Measurements from ENCODE around the gene OR6B3. TPM values are rescaled to one million over a fixed set of nuclear protein-coding genes. Genes with fewer than 3 reads are reported as not detected.

OR6B3 gene
- total RNA-seq, 1 donor from 2014 or later, result not detected

DNA sequence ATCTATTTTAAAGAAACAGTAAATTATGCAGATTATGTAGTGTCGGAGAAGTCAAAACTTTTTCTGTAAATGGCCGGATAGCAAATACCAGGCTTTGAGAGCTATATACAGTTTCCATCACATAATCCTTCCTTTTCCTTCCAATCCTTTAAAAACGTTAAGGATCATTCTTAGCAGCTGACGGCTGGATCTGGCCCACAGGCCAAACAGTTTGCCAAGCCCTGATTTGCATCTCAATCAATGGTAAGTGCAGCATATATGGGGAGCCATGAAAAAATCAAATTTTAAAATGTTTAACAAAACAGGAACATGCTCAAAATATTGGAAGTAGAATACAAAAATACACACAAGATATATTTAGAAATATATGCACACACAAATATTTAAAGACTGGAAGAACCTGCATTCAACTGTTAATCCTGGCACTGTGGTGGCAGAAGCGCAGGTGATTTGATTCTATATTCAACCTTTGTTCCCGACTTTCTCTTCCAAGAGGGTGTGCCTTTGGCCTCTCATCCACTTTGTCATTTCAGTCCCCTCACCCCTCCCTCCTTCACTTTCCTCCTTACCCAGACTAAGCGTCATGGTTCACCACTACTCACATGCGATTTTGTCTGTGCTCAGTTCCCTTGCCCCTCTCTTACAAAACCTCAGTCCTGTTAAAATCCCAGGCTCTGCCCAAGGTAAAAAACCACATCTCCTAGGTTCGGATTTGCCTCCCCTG is 55.5 kb downstream of the OR6B3 start:
- H3K36me3 ChIP-seq, result peaks cover 72% of the 10 kb centered on the region
- TF ChIP-seq, protein P1, sequence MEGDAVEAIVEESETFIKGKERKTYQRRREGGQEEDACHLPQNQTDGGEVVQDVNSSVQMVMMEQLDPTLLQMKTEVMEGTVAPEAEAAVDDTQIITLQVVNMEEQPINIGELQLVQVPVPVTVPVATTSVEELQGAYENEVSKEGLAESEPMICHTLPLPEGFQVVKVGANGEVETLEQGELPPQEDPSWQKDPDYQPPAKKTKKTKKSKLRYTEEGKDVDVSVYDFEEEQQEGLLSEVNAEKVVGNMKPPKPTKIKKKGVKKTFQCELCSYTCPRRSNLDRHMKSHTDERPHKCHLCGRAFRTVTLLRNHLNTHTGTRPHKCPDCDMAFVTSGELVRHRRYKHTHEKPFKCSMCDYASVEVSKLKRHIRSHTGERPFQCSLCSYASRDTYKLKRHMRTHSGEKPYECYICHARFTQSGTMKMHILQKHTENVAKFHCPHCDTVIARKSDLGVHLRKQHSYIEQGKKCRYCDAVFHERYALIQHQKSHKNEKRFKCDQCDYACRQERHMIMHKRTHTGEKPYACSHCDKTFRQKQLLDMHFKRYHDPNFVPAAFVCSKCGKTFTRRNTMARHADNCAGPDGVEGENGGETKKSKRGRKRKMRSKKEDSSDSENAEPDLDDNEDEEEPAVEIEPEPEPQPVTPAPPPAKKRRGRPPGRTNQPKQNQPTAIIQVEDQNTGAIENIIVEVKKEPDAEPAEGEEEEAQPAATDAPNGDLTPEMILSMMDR (IDR thresholded peaks at IDR 0.05), result no peak
- intact Hi-C loops (cut with DNase I), result no loop called here
- H3K27me3 ChIP-seq (ENCODE audit: low read depth), result no peaks in the 10 kb centered on the region
- H3K27ac ChIP-seq, result no peak overlapping the region
- no peak for ATAC-seq
- H3K4me1 ChIP-seq, result no peaks in the 10 kb centered on the region
- no peaks in the 10 kb centered on the region for H3K9me3 ChIP-seq
- DNase-seq, result no peak
- no peak overlapping the region for H3K4me3 ChIP-seq

Other genes starting within 250 kb of the OR6B3 start
- gene NDUFA10, start 28.2 kb downstream of the OR6B3 start, total RNA-seq, result 92.2 TPM
- not detected for gene OR6B2, start 23.1 kb downstream of the OR6B3 start, total RNA-seq
- gene COPS9, start 82.8 kb upstream of the OR6B3 start, total RNA-seq, result 109 TPM
- gene OTOS, start 87.1 kb upstream of the OR6B3 start, total RNA-seq, result not detected

All from lower lobe of right lung (tissue), 2 donors.